ENCODE measurements around the gene MRPL55.

GRCh38 chr1:228158151-228159007 is 49.3 kb upstream of the MRPL55 start:
- no peak for TF ChIP-seq RAD21 (IDR thresholded peaks at IDR 0.05; ENCODE audit: low read depth)
- no peak for TF ChIP-seq MAX (IDR thresholded peaks at IDR 0.05)
- TF ChIP-seq EP300 (IDR thresholded peaks at IDR 0.05; ENCODE audit: borderline replicate concordance) = no peak
- no peak for TF ChIP-seq NFIC (IDR thresholded peaks at IDR 0.05)
- no peak for TF ChIP-seq CEBPB (IDR thresholded peaks at IDR 0.05)
- no peak for TF ChIP-seq EGR1 (IDR thresholded peaks at IDR 0.05)
- TF ChIP-seq USF1 (IDR thresholded peaks at IDR 0.05) = no peak
- no peak for TF ChIP-seq CREB1 (IDR thresholded peaks at IDR 0.05; ENCODE audit: low read depth)
- TF ChIP-seq YY1 (IDR thresholded peaks at IDR 0.05; ENCODE audit: low read depth) = no peak
- TF ChIP-seq TCF12 (IDR thresholded peaks at IDR 0.05; ENCODE audit: low read depth) = no peak
- TF ChIP-seq, protein P1, sequence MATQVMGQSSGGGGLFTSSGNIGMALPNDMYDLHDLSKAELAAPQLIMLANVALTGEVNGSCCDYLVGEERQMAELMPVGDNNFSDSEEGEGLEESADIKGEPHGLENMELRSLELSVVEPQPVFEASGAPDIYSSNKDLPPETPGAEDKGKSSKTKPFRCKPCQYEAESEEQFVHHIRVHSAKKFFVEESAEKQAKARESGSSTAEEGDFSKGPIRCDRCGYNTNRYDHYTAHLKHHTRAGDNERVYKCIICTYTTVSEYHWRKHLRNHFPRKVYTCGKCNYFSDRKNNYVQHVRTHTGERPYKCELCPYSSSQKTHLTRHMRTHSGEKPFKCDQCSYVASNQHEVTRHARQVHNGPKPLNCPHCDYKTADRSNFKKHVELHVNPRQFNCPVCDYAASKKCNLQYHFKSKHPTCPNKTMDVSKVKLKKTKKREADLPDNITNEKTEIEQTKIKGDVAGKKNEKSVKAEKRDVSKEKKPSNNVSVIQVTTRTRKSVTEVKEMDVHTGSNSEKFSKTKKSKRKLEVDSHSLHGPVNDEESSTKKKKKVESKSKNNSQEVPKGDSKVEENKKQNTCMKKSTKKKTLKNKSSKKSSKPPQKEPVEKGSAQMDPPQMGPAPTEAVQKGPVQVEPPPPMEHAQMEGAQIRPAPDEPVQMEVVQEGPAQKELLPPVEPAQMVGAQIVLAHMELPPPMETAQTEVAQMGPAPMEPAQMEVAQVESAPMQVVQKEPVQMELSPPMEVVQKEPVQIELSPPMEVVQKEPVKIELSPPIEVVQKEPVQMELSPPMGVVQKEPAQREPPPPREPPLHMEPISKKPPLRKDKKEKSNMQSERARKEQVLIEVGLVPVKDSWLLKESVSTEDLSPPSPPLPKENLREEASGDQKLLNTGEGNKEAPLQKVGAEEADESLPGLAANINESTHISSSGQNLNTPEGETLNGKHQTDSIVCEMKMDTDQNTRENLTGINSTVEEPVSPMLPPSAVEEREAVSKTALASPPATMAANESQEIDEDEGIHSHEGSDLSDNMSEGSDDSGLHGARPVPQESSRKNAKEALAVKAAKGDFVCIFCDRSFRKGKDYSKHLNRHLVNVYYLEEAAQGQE (IDR thresholded peaks at IDR 0.05; ENCODE audit: low read depth) = no peak
